Smooth muscle cell of the brain vasculature (primary cell): ENCODE results near the gene NSUN2.

Source experiments
- DNase-seq: peaks from one replicate; pipeline ENCODE4 v3.0.0-alpha.2; 2012; ENCODE audit warnings: low read depth, low spot score

NSUN2 gene

GRCh38 chr5:6644794-6645241, 12.0 kb upstream of the NSUN2 start:
- DNase-seq: no peak

GRCh38 chr5:6642655-6643054, 9.8 kb upstream of the NSUN2 start:
- DNase-seq: no peak

GRCh38 chr5:6638236-6638635, 5.4 kb upstream of the NSUN2 start:
- no peak for DNase-seq

GRCh38 chr5:6637590-6637989, 4.7 kb upstream of the NSUN2 start:
- DNase-seq: no peak

- DNase-seq: no peak
These were observed 4.2 kb upstream of the NSUN2 start for GRCh38 chr5:6637022-6637421.

GRCh38 chr5:6636293-6636692, 3.4 kb upstream of the NSUN2 start:
- DNase-seq: no peak

- no peak for DNase-seq
These were observed 2.1 kb upstream of the NSUN2 start for GRCh38 chr5:6634788-6635430.

- DNase-seq: no peak
These were observed 1.5 kb upstream of the NSUN2 start for GRCh38 chr5:6634306-6634705.

- DNase-seq: no peak
These were observed 813 bp upstream of the NSUN2 start for GRCh38 chr5:6633469-6634245.

- no peak for DNase-seq
These were observed 438 bp downstream of the NSUN2 start for GRCh38 chr5:6632324-6632887.

- no peak for DNase-seq
These were observed 1.4 kb downstream of the NSUN2 start for GRCh38 chr5:6631441-6631840.

GRCh38 chr5:6626508-6626907, 6.3 kb downstream of the NSUN2 start:
- DNase-seq: no peak

GRCh38 chr5:6623941-6624340, 8.9 kb downstream of the NSUN2 start:
- no peak for DNase-seq

- no peak for DNase-seq
These were observed 9.6 kb downstream of the NSUN2 start for GRCh38 chr5:6623228-6623627.

GRCh38 chr5:6616632-6617031, 16.2 kb downstream of the NSUN2 start:
- no peak for DNase-seq

GRCh38 chr5:6615034-6615815, 17.6 kb downstream of the NSUN2 start:
- DNase-seq: no peak

GRCh38 chr5:6611334-6612256, 21.2 kb downstream of the NSUN2 start:
- DNase-seq: no peak

GRCh38 chr5:6608016-6608415, 24.8 kb downstream of the NSUN2 start:
- DNase-seq: no peak

GRCh38 chr5:6607559-6607936, 25.3 kb downstream of the NSUN2 start:
- DNase-seq: no peak

- DNase-seq: no peak
These were observed 25.8 kb downstream of the NSUN2 start for GRCh38 chr5:6606884-6607558.

- DNase-seq: no peak
These were observed 27.9 kb downstream of the NSUN2 start for GRCh38 chr5:6604946-6605345.
